K562 (cell line): ENCODE results near the gene RALGAPA2.

Experiments used
- CBX5 ChIP-seq: IDR thresholded peaks from 2 replicates; pipeline ENCODE4 v1.6.1; 2014; ENCODE audit warnings: low read depth, borderline replicate concordance
- CTCF ChIP-seq, 3 experiments: IDR thresholded peaks in 2 of 3; conservative IDR thresholded peaks in 1 of 3; 2 replicates each; pipeline ENCODE4 v1.5.1; 2011 to 2012; ENCODE audit warnings: low read length in 3 of 3, mild to moderate bottlenecking in 3 of 3, control low read depth in 2 of 3, improper control_type of control experiment in 1 of 3, inconsistent platforms in 1 of 3, low read depth in 1 of 3, mixed read lengths in 1 of 3, moderate library complexity in 1 of 3; ENCODE audit not compliant: insufficient read depth in 2 of 3
- FOXJ3 ChIP-seq: sonication (generic); formaldehyde crosslinking; IDR thresholded peaks from 2 replicates; pipeline ENCODE4 v1.4.0; 2020; ENCODE audit warnings: mild to moderate bottlenecking, missing genetic modification reagents
- NFYB ChIP-seq: IDR thresholded peaks from 2 replicates; pipeline ENCODE4 v1.6.1; 2011; ENCODE audit warnings: mild to moderate bottlenecking, moderate library complexity; ENCODE audit not compliant: insufficient read length; ENCODE audit errors: extremely low read depth
- ZC3H8 ChIP-seq: fragments of 450-650 bp; IDR thresholded peaks from 2 replicates; pipeline ENCODE4 v1.6.1; 2017
- TF ChIP-seq, protein P1 (sequence below): conservative IDR thresholded peaks from 2 replicates; pipeline ENCODE4 v1.6.1; 2011; ENCODE audit warnings: low read depth, mild to moderate bottlenecking, low read length; ENCODE audit not compliant: control insufficient read depth
- TF ChIP-seq, protein P2 (sequence below): sonication (generic); formaldehyde crosslinking; IDR thresholded peaks from 2 replicates; pipeline ENCODE4 v1.9.0; 2022; ENCODE audit warnings: mild to moderate bottlenecking, missing genetic modification reagents

- TF ChIP-seq CTCF (IDR thresholded peaks at IDR 0.05 in 2 of 3, conservative IDR thresholded peaks at IDR 0.05 in 1 of 3; ENCODE audit: insufficient read depth in 2 of 3, low read depth in 1 of 3, low read length in 3 of 3) (no peak), ZC3H8 (no peak), CBX5 (no peak), FOXJ3 (CRISPR knock-in tag) (no peak), NFYB (no peak)
- TF ChIP-seq, protein P1, sequence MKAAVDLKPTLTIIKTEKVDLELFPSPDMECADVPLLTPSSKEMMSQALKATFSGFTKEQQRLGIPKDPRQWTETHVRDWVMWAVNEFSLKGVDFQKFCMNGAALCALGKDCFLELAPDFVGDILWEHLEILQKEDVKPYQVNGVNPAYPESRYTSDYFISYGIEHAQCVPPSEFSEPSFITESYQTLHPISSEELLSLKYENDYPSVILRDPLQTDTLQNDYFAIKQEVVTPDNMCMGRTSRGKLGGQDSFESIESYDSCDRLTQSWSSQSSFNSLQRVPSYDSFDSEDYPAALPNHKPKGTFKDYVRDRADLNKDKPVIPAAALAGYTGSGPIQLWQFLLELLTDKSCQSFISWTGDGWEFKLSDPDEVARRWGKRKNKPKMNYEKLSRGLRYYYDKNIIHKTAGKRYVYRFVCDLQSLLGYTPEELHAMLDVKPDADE: no peak
- TF ChIP-seq, protein P2, sequence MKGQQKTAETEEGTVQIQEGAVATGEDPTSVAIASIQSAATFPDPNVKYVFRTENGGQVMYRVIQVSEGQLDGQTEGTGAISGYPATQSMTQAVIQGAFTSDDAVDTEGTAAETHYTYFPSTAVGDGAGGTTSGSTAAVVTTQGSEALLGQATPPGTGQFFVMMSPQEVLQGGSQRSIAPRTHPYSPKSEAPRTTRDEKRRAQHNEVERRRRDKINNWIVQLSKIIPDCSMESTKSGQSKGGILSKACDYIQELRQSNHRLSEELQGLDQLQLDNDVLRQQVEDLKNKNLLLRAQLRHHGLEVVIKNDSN (CRISPR knock-in tag): no peak
Measured at GRCh38 chr20:20435453-20435852, 277.0 kb downstream of the RALGAPA2 start.
